GM18526 (cell line): Measurements from ENCODE around the gene DCANP1.

Experiments
- POLR2A ChIP-seq: IDR thresholded peaks from 3 replicates; pipeline ENCODE4 v1.6.1; 2011; ENCODE audit not compliant: insufficient read length; ENCODE audit errors: extremely low read depth

Gene DCANP1

GRCh38 chr5:135482381-135482933, 35.3 kb upstream of the DCANP1 start:
- TF ChIP-seq POLR2A = no peak

- TF ChIP-seq POLR2A = no peak
Observed at GRCh38 chr5:135481909-135482311, 34.8 kb upstream of the DCANP1 start.

- no peak for TF ChIP-seq POLR2A
Observed at GRCh38 chr5:135481387-135481786, 34.2 kb upstream of the DCANP1 start.

- TF ChIP-seq POLR2A = no peak
Observed at GRCh38 chr5:135480511-135480910, 33.4 kb upstream of the DCANP1 start.

GRCh38 chr5:135478938-135479337, 31.8 kb upstream of the DCANP1 start:
- no peak for TF ChIP-seq POLR2A

GRCh38 chr5:135477613-135478066, 30.5 kb upstream of the DCANP1 start:
- no peak for TF ChIP-seq POLR2A

GRCh38 chr5:135476615-135477581, 29.8 kb upstream of the DCANP1 start:
- TF ChIP-seq POLR2A = no peak

- no peak for TF ChIP-seq POLR2A
Observed at GRCh38 chr5:135473956-135474670, 27.0 kb upstream of the DCANP1 start.

GRCh38 chr5:135472141-135472540, 25.0 kb upstream of the DCANP1 start:
- no peak for TF ChIP-seq POLR2A

- TF ChIP-seq POLR2A = no peak
Observed at GRCh38 chr5:135471726-135472125, 24.6 kb upstream of the DCANP1 start.

GRCh38 chr5:135469911-135470310, 22.8 kb upstream of the DCANP1 start:
- TF ChIP-seq POLR2A = no peak

GRCh38 chr5:135468541-135468940, 21.4 kb upstream of the DCANP1 start:
- TF ChIP-seq POLR2A = no peak

- TF ChIP-seq POLR2A = no peak
Observed at GRCh38 chr5:135467871-135468485, 20.8 kb upstream of the DCANP1 start.

- TF ChIP-seq POLR2A = no peak
Observed at GRCh38 chr5:135467051-135467625, 20.0 kb upstream of the DCANP1 start.
